Endothelial cell of umbilical vein (primary cell): ENCODE results near the gene ARHGAP27. TPM values are rescaled to one million over a fixed set of nuclear protein-coding genes. Genes with fewer than 3 reads are reported as not detected.
"Not testable (repeated sequence)": the region's sequence is repeated elsewhere in the genome, so short reads cannot be mapped to it uniquely, and the experiment has no call there.

Experiments used
- Bru-seq: library from RNA; stranded (reverse); fragments of 400-500 nt; gene quantifications from one replicate; lab custom pipeline; 2021; lab: Mats Ljungman, UMichigan
- BruChase-seq, 2 experiments: library from RNA; stranded (reverse); fragments of 400-500 nt; gene quantifications; one replicate each; lab custom pipeline; 2021; lab: Mats Ljungman, UMichigan
- BruUV-seq: library from RNA; stranded (reverse); fragments of 400-500 nt; replicated peaks from 2 replicates; lab custom pipeline; 2021; lab: Mats Ljungman, UMichigan
- CTCF ChIA-PET: fragments of 300-600, 350-600 bp; sonication (Branson Sonifier 250); formaldehyde crosslinking; loops from one replicate; lab custom pipeline; 2021; ENCODE audit warnings: antibody characterized with exemption, inconsistent platforms; lab: Charles Lee
- POLR2A ChIA-PET: fragments of 300-600, 350-600 bp; sonication (Branson Sonifier 250); formaldehyde crosslinking; loops from one replicate; lab custom pipeline; 2021; ENCODE audit warnings: antibody characterized with exemption, inconsistent platforms; lab: Charles Lee
- DNase-seq: peaks from one replicate; pipeline ENCODE4 v3.0.0-alpha.2; 2011; ENCODE audit warnings: low read depth, low spot score
- FAIRE-seq: peaks from 2 replicates; lab custom pipeline; 2011; peaks lifted over from hg19 to GRCh38; lab: Jason Lieb, UNC
- H2AFZ ChIP-seq: 2 replicates; pipeline ENCODE4 v1.6.0; 2012; ENCODE audit warnings: low read depth, low read length, control low read depth, inconsistent platforms
- H3K27ac ChIP-seq: 2 replicates; pipeline ENCODE4 v1.5.1; 2011; ENCODE audit warnings: low read depth, mild to moderate bottlenecking, control low read depth, low read length, moderate library complexity; ENCODE audit not compliant: insufficient read depth
- H3K27me3 ChIP-seq, 2 experiments: 2 replicates each; pipeline versions ENCODE4 v1.6.0 to v1.6.1; 2011; ENCODE audit warnings: low read length in 2 of 2, mixed read lengths in 1 of 2; ENCODE audit not compliant: control insufficient read depth in 2 of 2, insufficient read depth in 2 of 2
- H3K36me3 ChIP-seq, 2 experiments: 2 replicates in 1 of 2; 3 replicates in 1 of 2; pipeline ENCODE4 v1.5.1; 2011; ENCODE audit warnings: low read length in 2 of 2, mild to moderate bottlenecking in 1 of 2, moderate library complexity in 1 of 2; ENCODE audit not compliant: control insufficient read depth in 2 of 2, insufficient read depth in 2 of 2; ENCODE audit errors: extremely low read depth in 1 of 2
- H3K4me1 ChIP-seq: 3 replicates; pipeline ENCODE4 v1.5.1; 2011; ENCODE audit warnings: mild to moderate bottlenecking, low read length; ENCODE audit not compliant: control insufficient read depth, insufficient read depth; ENCODE audit errors: extremely low read depth
- H3K4me2 ChIP-seq: 2 replicates; pipeline ENCODE4 v1.6.1; 2011; ENCODE audit warnings: low read length, control low read depth, mixed read lengths; ENCODE audit not compliant: insufficient read depth
- H3K4me3 ChIP-seq, 3 experiments: fragments of 200-600 bp in 1 of 3; sonication (generic), shearing (Covaris generic) in 1 of 3; replicated peaks in 1 of 3; 2 replicates each; pipeline ENCODE4 v1.5.1; 2011 to 2016; ENCODE audit warnings: control low read depth in 3 of 3, low read length in 3 of 3, mild to moderate bottlenecking in 2 of 3, inconsistent platforms in 1 of 3, low read depth in 1 of 3, moderate library complexity in 1 of 3; ENCODE audit not compliant: insufficient read depth in 1 of 3
- H3K79me2 ChIP-seq: 2 replicates; pipeline ENCODE4 v1.6.0; 2012; ENCODE audit warnings: low read length, inconsistent platforms; ENCODE audit not compliant: control insufficient read depth, insufficient read depth
- H3K9ac ChIP-seq: replicated peaks from 2 replicates; pipeline ENCODE3; 2011; ENCODE audit warnings: low read length, control low read depth; ENCODE audit not compliant: insufficient read depth; ENCODE audit errors: extremely low read depth
- H3K9me1 ChIP-seq: replicated peaks from 3 replicates; pipeline ENCODE4 v1.6.0; 2011; ENCODE audit warnings: mild to moderate bottlenecking, low read length; ENCODE audit not compliant: control insufficient read depth, insufficient read depth; ENCODE audit errors: extremely low read depth
- H3K9me3 ChIP-seq: replicated peaks from 2 replicates; pipeline ENCODE4 v1.5.1; 2012; ENCODE audit warnings: low read length, inconsistent platforms; ENCODE audit not compliant: control insufficient read depth, insufficient read depth
- H4K20me1 ChIP-seq: replicated peaks from 2 replicates; pipeline ENCODE3; 2011; ENCODE audit warnings: mild to moderate bottlenecking, low read length; ENCODE audit not compliant: control insufficient read depth, insufficient read depth; ENCODE audit errors: extremely low read depth
- CTCF ChIP-seq, 2 donors: IDR thresholded peaks; 1 replicate in 1 of 2; 2 replicates in 1 of 2; pipeline ENCODE4 v1.5.1; 2011; ENCODE audit warnings: low read length in 2 of 2, mild to moderate bottlenecking in 2 of 2, moderate library complexity in 2 of 2, control low read depth in 1 of 2, inconsistent platforms in 1 of 2, low read depth in 1 of 2; ENCODE audit not compliant: insufficient read depth in 1 of 2; ENCODE audit errors: extremely low read depth in 1 of 2
- EZH2 ChIP-seq: IDR thresholded peaks from 2 replicates; pipeline ENCODE4 v1.6.1; 2012; ENCODE audit warnings: borderline replicate concordance, low read depth, mild to moderate bottlenecking, moderate library complexity, low read length, inconsistent platforms; ENCODE audit not compliant: severe bottlenecking
- FOS ChIP-seq: IDR thresholded peaks from 2 replicates; pipeline ENCODE4 v1.6.1; 2011; ENCODE audit warnings: mild to moderate bottlenecking, low read length, moderate library complexity, borderline replicate concordance; ENCODE audit not compliant: insufficient read depth
- GATA2 ChIP-seq: IDR thresholded peaks from 2 replicates; pipeline ENCODE4 v1.7.0; 2011; ENCODE audit warnings: low read depth, mild to moderate bottlenecking, moderate library complexity, mixed read lengths, low read length; ENCODE audit not compliant: insufficient read length, insufficient read depth
- JUN ChIP-seq: IDR thresholded peaks from 2 replicates; pipeline ENCODE4 v1.6.1; 2011; ENCODE audit warnings: borderline replicate concordance, low read depth; ENCODE audit not compliant: insufficient read length, insufficient read depth
- MAX ChIP-seq: IDR thresholded peaks from 2 replicates; pipeline ENCODE4 v1.6.1; 2011; ENCODE audit not compliant: insufficient read depth, insufficient read length
- MYC ChIP-seq: IDR thresholded peaks from one replicate; pipeline ENCODE4 v1.6.1; 2011; ENCODE audit warnings: mild to moderate bottlenecking, low read depth, low read length
- POLR2A ChIP-seq: IDR thresholded peaks from 2 replicates; pipeline ENCODE4 v1.6.1; 2012; ENCODE audit warnings: low read depth, mild to moderate bottlenecking, control low read depth, low read length
- POLR2AphosphoS5 ChIP-seq: IDR thresholded peaks from 2 replicates; pipeline ENCODE4 v1.6.1; 2012; ENCODE audit warnings: low read depth, mild to moderate bottlenecking, control low read depth, low read length, moderate library complexity; ENCODE audit not compliant: insufficient read depth
- dilution Hi-C: fragments of 300-500 bp; cut with MboI; formaldehyde crosslinking; loops from one replicate; pipeline ENCODE4 v1.15.0; 2019; ENCODE audit warnings: low sequenced_read_pairs; ENCODE audit not compliant: extremely low pct_ligation_motif_present
- intact Hi-C: fragments of 100-400 bp; cut with micrococcal nuclease; formaldehyde crosslinking; loops from one replicate; pipeline ENCODE4 v1.10.0; 2022
- long read RNA-seq: library from polyadenylated mRNA; stranded (forward); transcript quantifications from one replicate; pipeline ENCODE4 v2.0.0, GENCODE V29; 2021
- polyA minus RNA-seq, 3 experiments: library from RNA; depleted of rRNA, polyadenylated mRNA; stranded (reverse); fragments of >200 nt; gene quantifications; 1 replicate in 1 of 3; 2 replicates in 2 of 3; pipeline ENCODE4 v1.2.3, GENCODE V29; 2011
- polyA plus RNA-seq, 4 experiments: library from polyadenylated mRNA; depleted of rRNA in 3 of 4; stranded (reverse) in 3 of 4; unstranded in 1 of 4; fragments of >200 nt; gene quantifications; 2 replicates each; pipeline versions ENCODE4 v1.2.1 to v1.2.3, GENCODE V29; 2011 to 2012; ENCODE audit warnings: missing spikeins in 1 of 4
- total RNA-seq: library from RNA; stranded (reverse); gene quantifications from 2 replicates; pipeline ENCODE4 v1.2.3, GENCODE V29; 2021

The ARHGAP27 gene
- total RNA-seq (40.4 and 47.0 TPM in 2 replicates), polyA plus RNA-seq (21.0 and 26.3 TPM in 2 replicates), polyA minus RNA-seq (18.7 and 31.0 TPM in 2 replicates), Bru-seq, nascent RNA (percentile 56 among the genes with signal in this experiment), BruChase-seq, experiment 1, labeled RNA remaining after a 6-hour chase (percentile 74 among the genes with signal in this experiment), BruChase-seq, experiment 2, labeled RNA remaining after a 2-hour chase (percentile 68 among the genes with signal in this experiment)
- 10.5 and 14.8 TPM in 2 replicates for polyA plus RNA-seq (2011; cell fraction: cytosol; rRNA removed)
- 88.2 and 110 TPM in 2 replicates for polyA plus RNA-seq (2011; cell fraction: nucleus; rRNA removed)
- polyA plus RNA-seq (2012), result 8.4 and 14.1 TPM in 2 replicates
- 7.2 TPM for polyA minus RNA-seq (2011; cell fraction: cytosol; rRNA and poly(A)+ RNA removed)
- 26.7 and 50.3 TPM in 2 replicates for polyA minus RNA-seq (2011; cell fraction: nucleus; rRNA and poly(A)+ RNA removed)
- long read RNA-seq, full-length matches to known transcripts, result 13 of 47 reads
- long read RNA-seq, partial matches to known transcripts, result 6 of 47 reads
- long read RNA-seq, other reads (novel, unspliced or antisense), result 28 of 47 reads

GRCh38 chr17:45432405-45433158, at the start of gene ARHGAP27:
ARHGAP27 (minus strand) TSS chr17:45432870; CDS start chr17:45430279, 2,591 bp downstream.
- Histone ChIP-seq H3K9me1 (no peaks in the 10 kb centered on the region), H3K27ac (peak within 1 kb of the TSS; percentile 39), H3K4me2 (peak within 1 kb of the TSS; percentile 92), H4K20me1 (no peaks in the 10 kb centered on the region), H3K4me3 (peak within 1 kb of the TSS; percentile 68 to 82 (median 70)), H3K36me3 (peaks cover 0 to 1% of the 10 kb centered on the region in 2 experiments), H2AFZ (peak within 1 kb of the TSS; percentile 66), H3K79me2 (no peaks in the 10 kb centered on the region), H3K27me3 (no peaks in the 10 kb centered on the region), H3K9me3 (no peaks in the 10 kb centered on the region), H3K4me1 (peaks cover 3% of the 10 kb centered on the region), H3K9ac (peak within 1 kb of the TSS; percentile 61)
- no TSS peak for BruUV-seq
- peak; percentile 69 for FAIRE-seq
- POLR2A ChIA-PET, result no interaction called here
- CTCF ChIA-PET, result interaction anchor here (1.2 kb wide), 2 partner anchors 14 to 15 kb away, joined by 3 to 5 read pairs; no protein-coding TSS in a partner anchor
- no peak for TF ChIP-seq MYC
- TF ChIP-seq POLR2AphosphoS5, result peak; percentile 17
- TF ChIP-seq JUN, result no peak
- TF ChIP-seq MAX, result no peak
- TF ChIP-seq EZH2, result no peak
- TF ChIP-seq FOS, result no peak
- TF ChIP-seq GATA2, result no peak
- peak; percentile 30 for TF ChIP-seq POLR2A
- TF ChIP-seq CTCF (IDR thresholded peaks at IDR 0.05; ENCODE audit: extremely low read depth in 1 of 2, insufficient read depth in 1 of 2, low read depth in 1 of 2, low read length in 2 of 2), result no peak
- dilution Hi-C loops, result no loop called here
- peak; percentile 41 for DNase-seq
- intact Hi-C loops, result loop anchor here (1.0 kb wide), 1 partner anchor 14 kb away; no protein-coding TSS in a partner anchor

GRCh38 chr17:45482317-45482716, 49.6 kb upstream of the ARHGAP27 start:
- CTCF ChIA-PET, H4K20me1 ChIP-seq, dilution Hi-C loops, H2AFZ ChIP-seq, BruUV-seq, H3K79me2 ChIP-seq, DNase-seq, H3K9me1 ChIP-seq, H3K9ac ChIP-seq, H3K27me3 ChIP-seq, intact Hi-C loops, H3K4me3 ChIP-seq, H3K4me1 ChIP-seq, H3K9me3 ChIP-seq, H3K36me3 ChIP-seq, POLR2A ChIA-PET, H3K4me2 ChIP-seq, FAIRE-seq, H3K27ac ChIP-seq: not testable (repeated sequence)
